ENCODE measurements around the gene LPAR6.

The LPAR6 gene

GRCh38 chr13:48369988-48370387 is 42.9 kb downstream of the LPAR6 start:
- no peak for DNase-seq (ENCODE audit: low spot score)

Measured in AG20443 (cell line).